K562 (cell line): ENCODE data around the gene MAGI2. TPM values are rescaled to one million over a fixed set of nuclear protein-coding genes. Genes with fewer than 3 reads are reported as not detected.

Source experiments
- ATAC-seq: fragments of 200-7000 bp; cut with Tn5 transposase; 3 replicates; pipeline ENCODE4 v1.9.1; 2020; ENCODE audit warnings: moderate library complexity
- BruUV-seq: library from RNA; stranded (reverse); fragments of 400-500 nt; replicated peaks from 2 replicates; lab custom pipeline; 2021; lab: Mats Ljungman, UMichigan
- CTCF ChIA-PET: fragments of 300-600 bp; formaldehyde crosslinking; extraction: SDS; loops from one replicate; lab custom pipeline; 2021; ENCODE audit warnings: low intra/inter-chr PET ratio; lab: Yijun Ruan, JAX
- POLR2A ChIA-PET: fragments of 300-600, 350-650 bp; sonication (Branson Sonifier 250); formaldehyde crosslinking; extraction: SDS; loops from one replicate; lab custom pipeline; 2021; ENCODE audit warnings: antibody characterized with exemption, inconsistent platforms; lab: Yijun Ruan, JAX
- DNase-seq, 4 experiments: peaks; one replicate each; pipeline versions ENCODE4 v3.0.0 to v3.0.0-alpha.2; 2011 to 2018; ENCODE audit warnings: low spot score in 3 of 4, mixed read lengths in 3 of 4; ENCODE audit errors: extremely low read depth in 1 of 4
- FAIRE-seq: peaks from 2 replicates; lab custom pipeline; 2011; peaks lifted over from hg19 to GRCh38; lab: Jason Lieb, UNC
- H2AFZ ChIP-seq: 2 replicates; pipeline ENCODE4 v1.6.0; 2011; ENCODE audit warnings: low read depth, low read length, control low read depth, inconsistent platforms
- H3K27ac ChIP-seq: fragments of 200-600 bp; 3 replicates; pipeline ENCODE4 v1.8.0; 2011; ENCODE audit warnings: low read depth, mild to moderate bottlenecking, control low read depth, inconsistent platforms, low read length, moderate library complexity, mixed read lengths; ENCODE audit errors: extremely low read depth
- H3K27me3 ChIP-seq, 2 experiments: fragments of 300-600 bp in 1 of 2; 2 replicates in 1 of 2; 3 replicates in 1 of 2; pipeline versions ENCODE4 v1.6.0 to v1.8.0; 2011; ENCODE audit warnings: inconsistent platforms in 2 of 2, low read length in 2 of 2, mild to moderate bottlenecking in 1 of 2, mixed read lengths in 1 of 2, moderate library complexity in 1 of 2; ENCODE audit not compliant: control insufficient read depth in 2 of 2, insufficient read depth in 2 of 2
- H3K36me3 ChIP-seq: fragments of 300-600 bp; 3 replicates; pipeline ENCODE4 v1.8.0; 2011; ENCODE audit warnings: mild to moderate bottlenecking, low read length, inconsistent platforms; ENCODE audit not compliant: control insufficient read depth, insufficient read depth
- H3K4me1 ChIP-seq, 2 experiments: fragments of 200-600 bp in 1 of 2; replicated peaks in 1 of 2; 2 replicates in 1 of 2; 3 replicates in 1 of 2; pipeline versions ENCODE4 v1.5.1 to v1.8.0; 2011; ENCODE audit warnings: inconsistent platforms in 2 of 2, low read length in 2 of 2, mild to moderate bottlenecking in 1 of 2, mixed read lengths in 1 of 2, moderate library complexity in 1 of 2; ENCODE audit not compliant: control insufficient read depth in 2 of 2, insufficient read depth in 2 of 2
- H3K4me2 ChIP-seq: 2 replicates; pipeline ENCODE4 v1.6.1; 2011; ENCODE audit warnings: low read length, control low read depth, inconsistent platforms, mixed read lengths; ENCODE audit not compliant: insufficient read depth
- H3K4me3 ChIP-seq: fragments of 200-600 bp; sonication (generic), shearing (Covaris generic); 2 replicates; pipeline ENCODE4 v1.5.1; 2016; ENCODE audit warnings: control low read depth, inconsistent platforms
- H3K79me2 ChIP-seq: fragments of 200-600 bp; 3 replicates; pipeline ENCODE4 v1.8.0; 2011; ENCODE audit warnings: low read length, inconsistent platforms; ENCODE audit not compliant: control insufficient read depth, insufficient read depth
- H3K9ac ChIP-seq, 2 experiments: 2 replicates each; pipeline versions ENCODE4 v1.6.0 to v1.6.1; 2011; ENCODE audit warnings: low read depth in 2 of 2, low read length in 2 of 2, control low read depth in 1 of 2, inconsistent platforms in 1 of 2, mild to moderate bottlenecking in 1 of 2, mixed read lengths in 1 of 2; ENCODE audit not compliant: insufficient read depth in 1 of 2
- H3K9me1 ChIP-seq: one replicate; pipeline ENCODE4 v1.6.0; 2011; ENCODE audit warnings: inconsistent platforms, mild to moderate bottlenecking, low read length, moderate library complexity; ENCODE audit not compliant: control insufficient read depth, insufficient read depth
- H3K9me3 ChIP-seq: replicated peaks from 2 replicates; pipeline ENCODE4 v1.5.1; 2011; ENCODE audit warnings: low read depth, low read length, inconsistent platforms; ENCODE audit not compliant: control insufficient read depth, insufficient read depth
- H4K20me1 ChIP-seq: replicated peaks from 2 replicates; pipeline ENCODE4 v1.6.1; 2011; ENCODE audit warnings: low read length, inconsistent platforms, mixed read lengths; ENCODE audit not compliant: control insufficient read depth, insufficient read depth
- KLF10 ChIP-seq: fragments of 250-450 bp; sonication (Bioruptor Pico); IDR thresholded peaks from 2 replicates; pipeline ENCODE4 v1.6.1; 2021; ENCODE audit warnings: matching md5 sums
- RAD21 ChIP-seq, 2 experiments: fragments of 250-450 bp in 1 of 2; fragments of 450-650 bp in 1 of 2; sonication (Bioruptor Pico) in 1 of 2; formaldehyde crosslinking in 1 of 2; IDR thresholded peaks in 1 of 2; conservative IDR thresholded peaks in 1 of 2; 2 replicates each; pipeline versions ENCODE4 v1.4.0 to v1.8.0; 2020 to 2022; ENCODE audit warnings: mild to moderate bottlenecking in 2 of 2, moderate library complexity in 1 of 2
- SETDB1 ChIP-seq: IDR thresholded peaks from one replicate; pipeline ENCODE4 v1.6.1; 2012; ENCODE audit warnings: low read length, control low read depth, inconsistent platforms
- SIX5 ChIP-seq, 2 experiments: IDR thresholded peaks; 2 replicates each; pipeline ENCODE4 v1.6.1; 2011; ENCODE audit warnings: low read length in 2 of 2, borderline replicate concordance in 1 of 2, low read depth in 1 of 2, mild to moderate bottlenecking in 1 of 2, moderate library complexity in 1 of 2; ENCODE audit not compliant: insufficient read depth in 1 of 2
- TEAD2 ChIP-seq: fragments of 450-650 bp; IDR thresholded peaks from 2 replicates; pipeline ENCODE4 v1.6.1; 2016; ENCODE audit warnings: missing genetic modification characterization, control low read depth, missing compliant biosample characterization
- ZKSCAN8 ChIP-seq: fragments of 200-800 bp; sonication (Bioruptor generic); IDR thresholded peaks from 2 replicates; pipeline ENCODE4 v1.6.1; 2016; ENCODE audit warnings: missing genetic modification characterization, missing compliant biosample characterization
- ZNF24 ChIP-seq: fragments of 450-650 bp; IDR thresholded peaks from 2 replicates; pipeline ENCODE4 v1.6.1; 2016
- in situ Hi-C: fragments of 300-500 bp; cut with MboI; formaldehyde crosslinking; loops from 4 replicates; pipeline ENCODE4 v1.15.0; 2018; ENCODE audit warnings: inconsistent platforms, mixed read lengths
- intact Hi-C: fragments of 100-400 bp; cut with micrococcal nuclease; formaldehyde crosslinking; loops from 2 replicates; pipeline ENCODE4 v1.14.2; 2022
- polyA plus RNA-seq, 8 experiments: library from polyadenylated mRNA; depleted of rRNA in 4 of 8; stranded (reverse) in 5 of 8; unstranded in 3 of 8; fragments of >200 nt; fragmentation: Nextera tagmentation in 2 of 8; fragmentation: Illumina TruSeq in 1 of 8; extraction: Ambion mirVana in 2 of 8; extraction: Trizol in 1 of 8; gene quantifications; 2 replicates each; pipeline versions ENCODE4 v1.2.1 to v1.2.3, GENCODE V29; 2011 to 2014; ENCODE audit warnings: inconsistent platforms in 1 of 8, missing spikeins in 1 of 8
- total RNA-seq, 7 experiments: library from RNA; depleted of rRNA in 6 of 7; stranded (reverse); fragments of >200 nt in 6 of 7; fragmentation: Illumina TruSeq in 2 of 7; extraction: Trizol in 2 of 7; gene quantifications; 2 replicates each; pipeline versions ENCODE4 v1.2.1 to v1.2.3, GENCODE V29; 2011 to 2021; ENCODE audit warnings: low replicate concordance in 1 of 7
- TF ChIP-seq, protein P1 (sequence below): sonication (generic); formaldehyde crosslinking; IDR thresholded peaks from 2 replicates; pipeline ENCODE4 v1.8.1; 2023; ENCODE audit warnings: mild to moderate bottlenecking, missing genetic modification reagents
- TF ChIP-seq, protein P2 (sequence below): sonication (generic); formaldehyde crosslinking; IDR thresholded peaks from 2 replicates; pipeline ENCODE4 v1.8.0; 2022; ENCODE audit warnings: mild to moderate bottlenecking, missing genetic modification reagents
- TF ChIP-seq, protein P3 (sequence below): IDR thresholded peaks from 2 replicates; pipeline ENCODE4 v1.6.1; 2014; ENCODE audit warnings: antibody characterized with exemption

The MAGI2 gene
- total and polyA plus RNA-seq, 9 of the 15 experiments (the other 6 are each of a cell fraction or from before 2014, with no cell fraction given), result 0.27 to 1.4 (median 0.70) TPM

DNA sequence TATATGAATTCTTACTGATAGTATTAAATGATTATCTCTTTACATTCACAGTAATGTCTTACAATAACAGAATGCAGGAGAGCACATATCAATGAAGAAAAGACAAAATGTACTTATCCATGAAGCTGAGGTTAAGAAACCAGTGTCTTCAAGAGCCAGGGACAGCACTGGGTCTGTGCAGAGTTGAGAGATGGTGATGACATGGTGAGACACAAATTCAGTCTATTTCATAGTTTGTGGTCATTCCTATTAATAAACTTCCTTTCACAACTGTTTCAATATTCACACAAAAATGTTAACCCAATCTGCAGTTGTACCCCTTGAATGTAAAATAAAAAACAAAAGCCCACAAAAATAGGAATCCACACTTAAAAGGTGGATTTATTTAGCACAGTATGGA lies 5.3 kb upstream of the MAGI2 start:
- TF ChIP-seq, protein P1, sequence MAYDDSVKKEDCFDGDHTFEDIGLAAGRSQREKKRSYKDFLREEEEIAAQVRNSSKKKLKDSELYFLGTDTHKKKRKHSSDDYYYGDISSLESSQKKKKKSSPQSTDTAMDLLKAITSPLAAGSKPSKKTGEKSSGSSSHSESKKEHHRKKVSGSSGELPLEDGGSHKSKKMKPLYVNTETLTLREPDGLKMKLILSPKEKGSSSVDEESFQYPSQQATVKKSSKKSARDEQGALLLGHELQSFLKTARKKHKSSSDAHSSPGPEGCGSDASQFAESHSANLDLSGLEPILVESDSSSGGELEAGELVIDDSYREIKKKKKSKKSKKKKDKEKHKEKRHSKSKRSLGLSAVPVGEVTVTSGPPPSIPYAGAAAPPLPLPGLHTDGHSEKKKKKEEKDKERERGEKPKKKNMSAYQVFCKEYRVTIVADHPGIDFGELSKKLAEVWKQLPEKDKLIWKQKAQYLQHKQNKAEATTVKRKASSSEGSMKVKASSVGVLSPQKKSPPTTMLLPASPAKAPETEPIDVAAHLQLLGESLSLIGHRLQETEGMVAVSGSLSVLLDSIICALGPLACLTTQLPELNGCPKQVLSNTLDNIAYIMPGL, result no peak
- TF ChIP-seq ZNF24, result no peak
- no peak for TF ChIP-seq TEAD2 (tag)
- no peak for TF ChIP-seq ZKSCAN8 (CRISPR knock-in tag)
- no peak for TF ChIP-seq KLF10
- TF ChIP-seq, protein P2, sequence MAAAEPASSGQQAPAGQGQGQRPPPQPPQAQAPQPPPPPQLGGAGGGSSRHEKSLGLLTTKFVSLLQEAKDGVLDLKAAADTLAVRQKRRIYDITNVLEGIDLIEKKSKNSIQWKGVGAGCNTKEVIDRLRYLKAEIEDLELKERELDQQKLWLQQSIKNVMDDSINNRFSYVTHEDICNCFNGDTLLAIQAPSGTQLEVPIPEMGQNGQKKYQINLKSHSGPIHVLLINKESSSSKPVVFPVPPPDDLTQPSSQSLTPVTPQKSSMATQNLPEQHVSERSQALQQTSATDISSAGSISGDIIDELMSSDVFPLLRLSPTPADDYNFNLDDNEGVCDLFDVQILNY (CRISPR knock-in tag), result no peak
- no peak for TF ChIP-seq RAD21 (CRISPR knock-in tag; conservative IDR thresholded peaks at IDR 0.05 in 1 of 2, IDR thresholded peaks at IDR 0.05 in 1 of 2)
- TF ChIP-seq, protein P3, sequence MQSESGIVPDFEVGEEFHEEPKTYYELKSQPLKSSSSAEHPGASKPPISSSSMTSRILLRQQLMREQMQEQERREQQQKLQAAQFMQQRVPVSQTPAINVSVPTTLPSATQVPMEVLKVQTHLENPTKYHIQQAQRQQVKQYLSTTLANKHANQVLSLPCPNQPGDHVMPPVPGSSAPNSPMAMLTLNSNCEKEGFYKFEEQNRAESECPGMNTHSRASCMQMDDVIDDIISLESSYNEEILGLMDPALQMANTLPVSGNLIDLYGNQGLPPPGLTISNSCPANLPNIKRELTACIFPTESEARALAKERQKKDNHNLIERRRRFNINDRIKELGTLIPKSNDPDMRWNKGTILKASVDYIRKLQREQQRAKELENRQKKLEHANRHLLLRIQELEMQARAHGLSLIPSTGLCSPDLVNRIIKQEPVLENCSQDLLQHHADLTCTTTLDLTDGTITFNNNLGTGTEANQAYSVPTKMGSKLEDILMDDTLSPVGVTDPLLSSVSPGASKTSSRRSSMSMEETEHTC, result no peak
- no peak for TF ChIP-seq SETDB1
- TF ChIP-seq SIX5 (IDR thresholded peaks at IDR 0.05; ENCODE audit: borderline replicate concordance in 1 of 2, insufficient read depth in 1 of 2, low read depth in 1 of 2, low read length in 2 of 2), result no peak
- TF ChIP-seq, all 486 proteins: peak for 0
- H3K9me1 ChIP-seq, result no peaks in the 10 kb centered on the region
- no peaks in the 10 kb centered on the region for H3K4me1 ChIP-seq
- no peaks in the 10 kb centered on the region for H4K20me1 ChIP-seq
- no peak overlapping the region for H2AFZ ChIP-seq
- ATAC-seq (no peak), FAIRE-seq (no peak), DNase-seq (no peak)
- no peak overlapping the region for H3K4me2 ChIP-seq
- no peaks in the 10 kb centered on the region for H3K27me3 ChIP-seq
- in situ Hi-C loops (no loop called here), intact Hi-C loops (no loop called here)
- no peak overlapping the region for H3K27ac ChIP-seq
- no peaks in the 10 kb centered on the region for H3K79me2 ChIP-seq
- CTCF ChIA-PET, result no interaction called here
- H3K9ac ChIP-seq, result no peak overlapping the region
- no TSS peak for BruUV-seq
- no peak overlapping the region for H3K4me3 ChIP-seq
- H3K9me3 ChIP-seq, result 0 out of 2 replicates have a peak, but pooled peaks cover 2% of the 10 kb centered on the region
- POLR2A ChIA-PET, result no interaction called here
- H3K36me3 ChIP-seq, result no peaks in the 10 kb centered on the region
